ENCODE measurements around the gene C10orf105. TPM values are rescaled to one million over a fixed set of nuclear protein-coding genes. Genes with fewer than 3 reads are reported as not detected.

C10orf105 gene
- total and polyA plus RNA-seq, 8 donors = 0.17 to 1.0 (median 0.57) TPM

DNA sequence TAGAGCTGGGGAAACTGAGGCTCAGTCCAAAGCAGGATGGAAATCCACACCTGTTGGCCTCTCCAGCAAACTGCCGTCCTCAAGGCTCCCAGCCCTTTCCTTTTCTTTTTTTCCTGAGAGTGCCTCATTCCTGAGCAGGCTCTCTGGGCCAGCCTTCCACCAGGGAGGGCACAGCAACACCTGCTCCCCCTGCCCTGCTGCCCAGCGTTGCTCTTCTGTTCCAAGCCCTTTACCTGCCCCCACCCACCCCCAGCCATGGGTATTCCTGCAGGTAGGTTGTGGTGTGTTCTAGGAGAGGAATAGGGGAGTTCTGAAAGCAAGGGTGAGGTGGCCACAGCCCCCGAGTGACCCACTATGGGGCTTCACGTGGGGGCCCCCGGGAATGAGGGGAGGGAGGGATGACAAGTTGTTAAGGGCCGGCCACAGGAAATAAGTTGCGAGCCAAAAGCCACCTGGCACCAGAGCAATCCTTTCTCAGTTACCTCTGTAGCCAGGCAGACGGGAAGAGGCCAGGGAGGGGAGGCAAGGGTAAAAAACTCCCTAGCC, 34.5 kb upstream of the C10orf105 start:
- Histone ChIP-seq H3K4me3 (no peak overlapping the region), H3K9me3 (no peaks in the 10 kb centered on the region), H3K27me3 (no peaks in the 10 kb centered on the region), H3K27ac (peak overlapping the region; percentile 13 to 94), H3K36me3 (peaks cover 0 to 74% of the 10 kb centered on the region in 2 donors), H3K4me1 (peaks cover 18 to 99% of the 10 kb centered on the region in 2 donors)
- DNase-seq (no peak), ATAC-seq (no peak)
- intact Hi-C loops (cut with DNase I) = no loop called here
- TF ChIP-seq, protein P1, sequence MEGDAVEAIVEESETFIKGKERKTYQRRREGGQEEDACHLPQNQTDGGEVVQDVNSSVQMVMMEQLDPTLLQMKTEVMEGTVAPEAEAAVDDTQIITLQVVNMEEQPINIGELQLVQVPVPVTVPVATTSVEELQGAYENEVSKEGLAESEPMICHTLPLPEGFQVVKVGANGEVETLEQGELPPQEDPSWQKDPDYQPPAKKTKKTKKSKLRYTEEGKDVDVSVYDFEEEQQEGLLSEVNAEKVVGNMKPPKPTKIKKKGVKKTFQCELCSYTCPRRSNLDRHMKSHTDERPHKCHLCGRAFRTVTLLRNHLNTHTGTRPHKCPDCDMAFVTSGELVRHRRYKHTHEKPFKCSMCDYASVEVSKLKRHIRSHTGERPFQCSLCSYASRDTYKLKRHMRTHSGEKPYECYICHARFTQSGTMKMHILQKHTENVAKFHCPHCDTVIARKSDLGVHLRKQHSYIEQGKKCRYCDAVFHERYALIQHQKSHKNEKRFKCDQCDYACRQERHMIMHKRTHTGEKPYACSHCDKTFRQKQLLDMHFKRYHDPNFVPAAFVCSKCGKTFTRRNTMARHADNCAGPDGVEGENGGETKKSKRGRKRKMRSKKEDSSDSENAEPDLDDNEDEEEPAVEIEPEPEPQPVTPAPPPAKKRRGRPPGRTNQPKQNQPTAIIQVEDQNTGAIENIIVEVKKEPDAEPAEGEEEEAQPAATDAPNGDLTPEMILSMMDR (IDR thresholded peaks at IDR 0.05) = no peak

DNA sequence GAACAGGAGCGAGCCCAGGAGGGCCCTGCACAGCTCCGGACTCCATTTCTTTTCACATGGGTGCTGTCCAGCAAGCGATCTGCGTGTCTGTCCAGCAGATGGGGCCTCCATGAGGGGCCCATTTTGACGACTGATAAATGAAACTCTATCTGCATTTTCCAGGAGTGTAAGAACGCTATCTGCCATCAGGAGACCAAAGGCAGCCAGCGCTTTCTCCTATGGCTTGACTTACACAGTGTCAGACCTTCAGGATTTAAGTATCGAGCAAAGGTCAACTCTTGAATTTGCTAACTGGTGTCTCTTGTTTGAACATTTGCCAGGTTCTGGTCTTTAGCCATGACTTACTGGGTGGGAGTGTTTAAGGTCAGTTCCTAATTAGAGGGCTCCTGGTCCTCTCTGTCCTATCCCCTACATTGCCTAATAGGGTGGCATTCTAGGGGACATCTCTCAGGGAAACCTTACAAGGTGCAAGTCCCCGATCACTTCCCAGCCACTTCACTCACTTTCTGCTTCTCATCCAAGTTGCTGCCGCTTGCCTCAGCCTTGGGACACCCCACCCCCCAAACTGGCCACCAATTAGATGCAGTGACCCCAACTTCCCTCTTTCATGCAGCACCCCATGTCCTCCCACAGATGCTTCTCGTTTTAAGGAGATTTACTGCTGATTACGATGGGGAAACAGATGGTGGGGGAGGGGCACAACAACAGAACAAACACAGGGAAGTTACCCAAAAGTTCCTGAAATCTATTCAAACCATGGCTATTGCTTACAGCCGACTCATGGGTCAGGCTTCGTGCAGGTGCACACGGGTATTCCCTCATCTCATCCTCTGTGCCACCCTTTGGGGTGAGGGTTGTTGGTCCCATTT, 33.7 kb upstream of the C10orf105 start:
- peaks cover 0 to 67% of the 10 kb centered on the region in 2 donors for H3K36me3 ChIP-seq
- H3K9me3 ChIP-seq = no peaks in the 10 kb centered on the region
- H3K27me3 ChIP-seq = no peaks in the 10 kb centered on the region
- peaks cover 25 to 99% of the 10 kb centered on the region in 2 donors for H3K4me1 ChIP-seq
- intact Hi-C loops (cut with DNase I) = no loop called here
- DNase-seq (peak in 1 of 4 donors; percentile 82), ATAC-seq (peak; percentile 34)
- no peak overlapping the region for H3K4me3 ChIP-seq
- TF ChIP-seq, protein P1 (IDR thresholded peaks at IDR 0.05) = no peak
- peak overlapping the region; percentile 13 to 94 for H3K27ac ChIP-seq

DNA sequence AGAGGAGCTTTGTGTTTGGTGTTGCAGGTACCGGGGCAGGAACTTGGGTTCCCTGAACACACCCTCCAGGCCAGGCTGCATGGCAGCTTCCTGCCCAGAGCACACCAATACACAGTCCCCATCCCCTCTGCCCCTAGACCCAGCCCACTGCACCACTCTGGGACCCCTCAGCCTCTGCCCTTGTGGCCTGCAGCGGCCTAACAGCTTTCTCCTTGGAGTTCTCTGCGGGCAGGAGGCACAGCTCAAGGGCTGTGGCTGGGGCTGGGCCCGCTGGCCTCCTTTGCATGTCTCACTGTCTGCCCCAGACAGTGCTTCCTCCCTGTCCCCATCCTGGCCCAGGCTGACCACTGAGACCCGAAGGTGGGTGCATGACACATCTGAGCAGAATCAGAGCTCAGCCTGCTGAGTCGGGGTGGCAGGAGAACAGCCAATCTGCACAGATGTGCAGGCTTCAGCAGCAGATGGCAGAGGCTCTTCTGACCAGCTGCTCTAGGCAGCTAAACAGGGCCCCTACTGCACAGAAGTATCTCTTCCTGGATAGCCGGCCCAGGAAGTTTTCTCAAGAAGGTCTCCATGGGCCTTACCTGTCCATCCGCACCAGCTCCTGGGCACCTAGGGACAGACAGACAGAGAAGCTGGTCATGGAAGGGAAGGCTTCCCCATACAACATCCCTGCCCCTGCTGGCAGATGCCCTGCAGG, 33.0 kb upstream of the C10orf105 start:
- TF ChIP-seq, protein P1 (IDR thresholded peaks at IDR 0.05) = no peak
- Histone ChIP-seq H3K27ac (peak overlapping the region in 1 of 2 donors; percentile 94), H3K9me3 (no peaks in the 10 kb centered on the region), H3K36me3 (peaks cover 0 to 59% of the 10 kb centered on the region in 2 donors), H3K4me3 (no peak overlapping the region), H3K27me3 (no peaks in the 10 kb centered on the region), H3K4me1 (peaks cover 32 to 99% of the 10 kb centered on the region in 2 donors)
- DNase-seq (no peak), ATAC-seq (no peak)
- intact Hi-C loops (cut with DNase I) = no loop called here

DNA sequence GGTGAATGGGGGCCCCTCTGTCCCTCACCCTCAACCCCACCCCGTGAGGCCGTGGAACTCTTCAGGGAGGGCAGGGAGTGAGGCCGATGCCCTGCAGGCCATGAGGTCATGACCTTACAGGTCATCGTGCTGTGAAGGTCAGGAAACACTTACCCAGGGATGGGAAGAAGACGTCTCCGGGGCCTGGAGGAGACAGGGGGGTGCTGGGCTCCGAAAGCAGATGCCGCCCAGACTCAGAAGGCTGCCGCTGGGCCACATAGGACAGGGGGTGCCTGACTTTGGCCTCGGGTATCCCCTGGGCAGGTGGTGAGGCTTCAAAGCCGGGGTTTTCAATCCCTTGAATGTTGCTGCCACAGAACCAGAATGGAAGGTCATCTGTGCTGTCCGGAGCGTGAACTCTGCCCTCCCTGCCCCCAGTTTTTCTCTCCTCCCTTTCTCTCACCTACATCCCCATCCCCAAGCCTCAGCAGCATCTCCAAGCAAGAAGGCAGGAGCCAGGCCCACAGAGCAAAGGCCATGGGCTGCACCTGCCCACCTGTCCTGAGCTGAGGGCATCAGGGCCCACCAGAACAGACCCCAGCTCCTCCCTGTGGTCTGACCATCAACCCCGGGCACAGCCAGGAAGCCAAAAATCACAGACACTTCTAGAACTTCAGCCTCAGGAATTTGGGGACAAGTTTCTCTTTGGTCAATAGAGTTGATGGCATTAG, 32.1 kb upstream of the C10orf105 start:
- H3K9me3 ChIP-seq = no peaks in the 10 kb centered on the region
- no peaks in the 10 kb centered on the region for H3K27me3 ChIP-seq
- no peak overlapping the region for H3K4me3 ChIP-seq
- DNase-seq (no peak), ATAC-seq (no peak)
- intact Hi-C loops (cut with DNase I) = no loop called here
- TF ChIP-seq, protein P1 (IDR thresholded peaks at IDR 0.05) = no peak
- H3K36me3 ChIP-seq = peaks cover 0 to 54% of the 10 kb centered on the region in 2 donors
- peak overlapping the region in 1 of 2 donors; percentile 94 for H3K27ac ChIP-seq
- H3K4me1 ChIP-seq = peaks cover 33 to 99% of the 10 kb centered on the region in 2 donors
